HEK293 (cell line): ENCODE results near the gene DEK.

Experiments used
- CTCF ChIP-seq: fragments of 450-650 bp; formaldehyde crosslinking; IDR thresholded peaks from 2 replicates; pipeline ENCODE4 v1.5.1; 2016; ENCODE audit warnings: missing biosample characterization, missing genetic modification characterization
- PRDM4 ChIP-seq: fragments of 450-650 bp; formaldehyde crosslinking; IDR thresholded peaks from 2 replicates; pipeline ENCODE4 v1.5.1; 2017; ENCODE audit warnings: missing biosample characterization, missing genetic modification characterization
- TSHZ1 ChIP-seq: fragments of 450-650 bp; formaldehyde crosslinking; IDR thresholded peaks from 2 replicates; pipeline ENCODE4 v1.5.1; 2016; ENCODE audit warnings: missing biosample characterization, missing genetic modification characterization, borderline replicate concordance
- ZBTB1 ChIP-seq: fragments of 450-650 bp; formaldehyde crosslinking; IDR thresholded peaks from 2 replicates; pipeline ENCODE4 v1.5.1; 2016; ENCODE audit warnings: missing biosample characterization, missing genetic modification characterization
- ZBTB11 ChIP-seq: fragments of 450-650 bp; formaldehyde crosslinking; conservative IDR thresholded peaks from 2 replicates; pipeline ENCODE4 v1.5.1; 2016; ENCODE audit warnings: low read depth, missing biosample characterization, missing genetic modification characterization
- ZEB2 ChIP-seq: fragments of 450-650 bp; formaldehyde crosslinking; IDR thresholded peaks from 2 replicates; pipeline ENCODE4 v1.5.1; 2016; ENCODE audit warnings: missing biosample characterization, missing genetic modification characterization
- ZNF501 ChIP-seq: fragments of 450-650 bp; formaldehyde crosslinking; IDR thresholded peaks from 2 replicates; pipeline ENCODE4 v1.5.1; 2016; ENCODE audit warnings: missing biosample characterization, missing genetic modification characterization
- ZNF701 ChIP-seq: fragments of 450-650 bp; formaldehyde crosslinking; IDR thresholded peaks from 2 replicates; pipeline ENCODE4 v1.5.1; 2016; ENCODE audit warnings: missing biosample characterization, missing genetic modification characterization
- ZNF776 ChIP-seq: fragments of 450-650 bp; formaldehyde crosslinking; IDR thresholded peaks from 2 replicates; pipeline ENCODE4 v1.5.0; 2017; ENCODE audit warnings: missing biosample characterization, missing genetic modification characterization, borderline replicate concordance
- TF ChIP-seq, protein P1 (sequence below): fragments of 450-650 bp; formaldehyde crosslinking; IDR thresholded peaks from 2 replicates; pipeline ENCODE4 v1.5.1; 2016; ENCODE audit warnings: missing biosample characterization, missing genetic modification characterization, low read depth
- TF ChIP-seq, protein P2 (sequence below): fragments of 450-650 bp; formaldehyde crosslinking; IDR thresholded peaks from 2 replicates; pipeline ENCODE4 v1.5.1; 2016; ENCODE audit warnings: missing biosample characterization, missing genetic modification characterization
- TF ChIP-seq, protein P3 (sequence below): fragments of 450-650 bp; formaldehyde crosslinking; IDR thresholded peaks from 2 replicates; pipeline ENCODE4 v1.5.1; 2016; ENCODE audit warnings: missing biosample characterization, missing genetic modification characterization
- TF ChIP-seq, protein P4 (sequence below): fragments of 450-650 bp; formaldehyde crosslinking; optimal IDR thresholded peaks from 2 replicates; pipeline ENCODE3; 2016; ENCODE audit warnings: missing biosample characterization, mild to moderate bottlenecking, missing genetic modification characterization
- TF ChIP-seq, protein P5 (sequence below): fragments of 450-650 bp; formaldehyde crosslinking; IDR thresholded peaks from 2 replicates; pipeline ENCODE4 v1.5.1; 2016; ENCODE audit warnings: missing biosample characterization, missing genetic modification characterization

- TF ChIP-seq CTCF (no peak), PRDM4 (tag by site-specific recombination) (no peak), ZBTB1 (tag by site-specific recombination) (no peak), TSHZ1 (tag by site-specific recombination) (no peak), ZEB2 (tag by site-specific recombination) (no peak), ZNF776 (tag by site-specific recombination) (no peak), ZNF701 (no peak), ZNF501 (tag by site-specific recombination) (no peak), ZBTB11 (tag by site-specific recombination) (no peak)
- TF ChIP-seq, protein P1, sequence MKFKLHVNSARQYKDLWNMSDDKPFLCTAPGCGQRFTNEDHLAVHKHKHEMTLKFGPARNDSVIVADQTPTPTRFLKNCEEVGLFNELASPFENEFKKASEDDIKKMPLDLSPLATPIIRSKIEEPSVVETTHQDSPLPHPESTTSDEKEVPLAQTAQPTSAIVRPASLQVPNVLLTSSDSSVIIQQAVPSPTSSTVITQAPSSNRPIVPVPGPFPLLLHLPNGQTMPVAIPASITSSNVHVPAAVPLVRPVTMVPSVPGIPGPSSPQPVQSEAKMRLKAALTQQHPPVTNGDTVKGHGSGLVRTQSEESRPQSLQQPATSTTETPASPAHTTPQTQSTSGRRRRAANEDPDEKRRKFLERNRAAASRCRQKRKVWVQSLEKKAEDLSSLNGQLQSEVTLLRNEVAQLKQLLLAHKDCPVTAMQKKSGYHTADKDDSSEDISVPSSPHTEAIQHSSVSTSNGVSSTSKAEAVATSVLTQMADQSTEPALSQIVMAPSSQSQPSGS (tag by site-specific recombination) = no peak
- TF ChIP-seq, protein P2, sequence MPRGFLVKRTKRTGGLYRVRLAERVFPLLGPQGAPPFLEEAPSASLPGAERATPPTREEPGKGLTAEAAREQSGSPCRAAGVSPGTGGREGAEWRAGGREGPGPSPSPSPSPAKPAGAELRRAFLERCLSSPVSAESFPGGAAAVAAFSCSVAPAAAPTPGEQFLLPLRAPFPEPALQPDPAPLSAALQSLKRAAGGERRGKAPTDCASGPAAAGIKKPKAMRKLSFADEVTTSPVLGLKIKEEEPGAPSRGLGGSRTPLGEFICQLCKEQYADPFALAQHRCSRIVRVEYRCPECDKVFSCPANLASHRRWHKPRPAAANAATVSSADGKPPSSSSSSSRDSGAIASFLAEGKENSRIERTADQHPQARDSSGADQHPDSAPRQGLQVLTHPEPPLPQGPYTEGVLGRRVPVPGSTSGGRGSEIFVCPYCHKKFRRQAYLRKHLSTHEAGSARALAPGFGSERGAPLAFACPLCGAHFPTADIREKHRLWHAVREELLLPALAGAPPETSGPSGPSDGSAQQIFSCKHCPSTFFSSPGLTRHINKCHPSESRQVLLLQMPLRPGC (tag by site-specific recombination) = no peak
- TF ChIP-seq, protein P3, sequence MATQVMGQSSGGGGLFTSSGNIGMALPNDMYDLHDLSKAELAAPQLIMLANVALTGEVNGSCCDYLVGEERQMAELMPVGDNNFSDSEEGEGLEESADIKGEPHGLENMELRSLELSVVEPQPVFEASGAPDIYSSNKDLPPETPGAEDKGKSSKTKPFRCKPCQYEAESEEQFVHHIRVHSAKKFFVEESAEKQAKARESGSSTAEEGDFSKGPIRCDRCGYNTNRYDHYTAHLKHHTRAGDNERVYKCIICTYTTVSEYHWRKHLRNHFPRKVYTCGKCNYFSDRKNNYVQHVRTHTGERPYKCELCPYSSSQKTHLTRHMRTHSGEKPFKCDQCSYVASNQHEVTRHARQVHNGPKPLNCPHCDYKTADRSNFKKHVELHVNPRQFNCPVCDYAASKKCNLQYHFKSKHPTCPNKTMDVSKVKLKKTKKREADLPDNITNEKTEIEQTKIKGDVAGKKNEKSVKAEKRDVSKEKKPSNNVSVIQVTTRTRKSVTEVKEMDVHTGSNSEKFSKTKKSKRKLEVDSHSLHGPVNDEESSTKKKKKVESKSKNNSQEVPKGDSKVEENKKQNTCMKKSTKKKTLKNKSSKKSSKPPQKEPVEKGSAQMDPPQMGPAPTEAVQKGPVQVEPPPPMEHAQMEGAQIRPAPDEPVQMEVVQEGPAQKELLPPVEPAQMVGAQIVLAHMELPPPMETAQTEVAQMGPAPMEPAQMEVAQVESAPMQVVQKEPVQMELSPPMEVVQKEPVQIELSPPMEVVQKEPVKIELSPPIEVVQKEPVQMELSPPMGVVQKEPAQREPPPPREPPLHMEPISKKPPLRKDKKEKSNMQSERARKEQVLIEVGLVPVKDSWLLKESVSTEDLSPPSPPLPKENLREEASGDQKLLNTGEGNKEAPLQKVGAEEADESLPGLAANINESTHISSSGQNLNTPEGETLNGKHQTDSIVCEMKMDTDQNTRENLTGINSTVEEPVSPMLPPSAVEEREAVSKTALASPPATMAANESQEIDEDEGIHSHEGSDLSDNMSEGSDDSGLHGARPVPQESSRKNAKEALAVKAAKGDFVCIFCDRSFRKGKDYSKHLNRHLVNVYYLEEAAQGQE (tag by site-specific recombination) = no peak
- TF ChIP-seq, protein P4, sequence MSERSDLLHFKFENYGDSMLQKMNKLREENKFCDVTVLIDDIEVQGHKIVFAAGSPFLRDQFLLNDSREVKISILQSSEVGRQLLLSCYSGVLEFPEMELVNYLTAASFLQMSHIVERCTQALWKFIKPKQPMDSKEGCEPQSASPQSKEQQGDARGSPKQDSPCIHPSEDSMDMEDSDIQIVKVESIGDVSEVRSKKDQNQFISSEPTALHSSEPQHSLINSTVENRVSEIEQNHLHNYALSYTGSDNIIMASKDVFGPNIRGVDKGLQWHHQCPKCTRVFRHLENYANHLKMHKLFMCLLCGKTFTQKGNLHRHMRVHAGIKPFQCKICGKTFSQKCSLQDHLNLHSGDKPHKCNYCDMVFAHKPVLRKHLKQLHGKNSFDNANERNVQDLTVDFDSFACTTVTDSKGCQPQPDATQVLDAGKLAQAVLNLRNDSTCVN (tag by site-specific recombination) = no peak
- TF ChIP-seq, protein P5, sequence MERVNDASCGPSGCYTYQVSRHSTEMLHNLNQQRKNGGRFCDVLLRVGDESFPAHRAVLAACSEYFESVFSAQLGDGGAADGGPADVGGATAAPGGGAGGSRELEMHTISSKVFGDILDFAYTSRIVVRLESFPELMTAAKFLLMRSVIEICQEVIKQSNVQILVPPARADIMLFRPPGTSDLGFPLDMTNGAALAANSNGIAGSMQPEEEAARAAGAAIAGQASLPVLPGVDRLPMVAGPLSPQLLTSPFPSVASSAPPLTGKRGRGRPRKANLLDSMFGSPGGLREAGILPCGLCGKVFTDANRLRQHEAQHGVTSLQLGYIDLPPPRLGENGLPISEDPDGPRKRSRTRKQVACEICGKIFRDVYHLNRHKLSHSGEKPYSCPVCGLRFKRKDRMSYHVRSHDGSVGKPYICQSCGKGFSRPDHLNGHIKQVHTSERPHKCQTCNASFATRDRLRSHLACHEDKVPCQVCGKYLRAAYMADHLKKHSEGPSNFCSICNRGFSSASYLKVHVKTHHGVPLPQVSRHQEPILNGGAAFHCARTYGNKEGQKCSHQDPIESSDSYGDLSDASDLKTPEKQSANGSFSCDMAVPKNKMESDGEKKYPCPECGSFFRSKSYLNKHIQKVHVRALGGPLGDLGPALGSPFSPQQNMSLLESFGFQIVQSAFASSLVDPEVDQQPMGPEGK (tag by site-specific recombination) = no peak
These were observed 29.8 kb downstream of the DEK start for GRCh38 chr6:18234564-18234963.
